K562 (cell line): ENCODE results near the gene TCF12. TPM values are rescaled to one million over a fixed set of nuclear protein-coding genes. Genes with fewer than 3 reads are reported as not detected.

Source experiments
- CBX8 ChIP-seq: fragments of 200-600 bp; sonication (generic); IDR thresholded peaks from 2 replicates; pipeline ENCODE4 v1.6.1; 2012; ENCODE audit warnings: borderline replicate concordance, mixed run types, low read depth, mild to moderate bottlenecking, moderate library complexity, mixed read lengths, low read length, control low read depth, inconsistent platforms; ENCODE audit not compliant: poor library complexity, severe bottlenecking; ENCODE audit errors: extremely low read depth
- HDAC6 ChIP-seq: IDR thresholded peaks from 2 replicates; pipeline ENCODE4 v1.6.1; 2012; ENCODE audit warnings: low read depth, mild to moderate bottlenecking, control low read depth, inconsistent platforms, low read length, moderate library complexity
- IRF2 ChIP-seq: sonication (generic); formaldehyde crosslinking; IDR thresholded peaks from 2 replicates; pipeline ENCODE4 v1.8.1; 2022; ENCODE audit warnings: mild to moderate bottlenecking, missing genetic modification reagents
- MTA2 ChIP-seq: fragments of 450-650 bp; IDR thresholded peaks from 2 replicates; pipeline ENCODE4 v1.6.1; 2016; ENCODE audit warnings: low read depth
- MXI1 ChIP-seq: IDR thresholded peaks from 2 replicates; pipeline ENCODE4 v1.6.1; 2011; ENCODE audit warnings: low read depth, mild to moderate bottlenecking, improper control_type of control experiment, low read length
- NFE2L1 ChIP-seq: fragments of 450-650 bp; IDR thresholded peaks from 2 replicates; pipeline ENCODE4 v1.6.1; 2016; ENCODE audit warnings: missing genetic modification characterization, low read depth, mild to moderate bottlenecking, missing compliant biosample characterization, moderate library complexity, borderline replicate concordance
- RB1 ChIP-seq: fragments of 450-650 bp; IDR thresholded peaks from 2 replicates; pipeline ENCODE4 v1.6.1; 2017; ENCODE audit warnings: low read depth, mild to moderate bottlenecking
- SIN3B ChIP-seq: fragments of 450-650 bp; IDR thresholded peaks from 2 replicates; pipeline ENCODE4 v1.6.1; 2017; ENCODE audit warnings: low read depth, mild to moderate bottlenecking, moderate library complexity
- U2AF1 ChIP-seq: fragments of 200-400 bp; formaldehyde crosslinking; optimal IDR thresholded peaks from 2 replicates; pipeline ENCODE3; 2017; ENCODE audit warnings: mild to moderate bottlenecking, low read depth, low read length, moderate library complexity
- ZNF778 ChIP-seq: fragments of 450-650 bp; formaldehyde crosslinking; IDR thresholded peaks from 2 replicates; pipeline ENCODE4 v1.4.0; 2020; ENCODE audit warnings: mild to moderate bottlenecking, moderate library complexity
- ZNF780A ChIP-seq: fragments of 250-450 bp; sonication (Bioruptor Pico); IDR thresholded peaks from 2 replicates; pipeline ENCODE4 v1.5.0; 2021; ENCODE audit warnings: mild to moderate bottlenecking
- polyA plus RNA-seq, 8 experiments: library from polyadenylated mRNA; depleted of rRNA in 4 of 8; stranded (reverse) in 5 of 8; unstranded in 3 of 8; fragments of >200 nt; fragmentation: Nextera tagmentation in 2 of 8; fragmentation: Illumina TruSeq in 1 of 8; extraction: Ambion mirVana in 2 of 8; extraction: Trizol in 1 of 8; gene quantifications; 2 replicates each; pipeline versions ENCODE4 v1.2.1 to v1.2.3, GENCODE V29; 2011 to 2014; ENCODE audit warnings: inconsistent platforms in 1 of 8, missing spikeins in 1 of 8
- total RNA-seq, 7 experiments: library from RNA; depleted of rRNA in 6 of 7; stranded (reverse); fragments of >200 nt in 6 of 7; fragmentation: Illumina TruSeq in 2 of 7; extraction: Trizol in 2 of 7; gene quantifications; 2 replicates each; pipeline versions ENCODE4 v1.2.1 to v1.2.3, GENCODE V29; 2011 to 2021; ENCODE audit warnings: low replicate concordance in 1 of 7
- TF ChIP-seq, protein P1 (sequence below), 2 experiments: fragments of 450-650 bp; formaldehyde crosslinking in 1 of 2; IDR thresholded peaks; 2 replicates each; pipeline versions ENCODE4 v1.4.0 to v1.6.1; 2014 to 2020; ENCODE audit warnings: mild to moderate bottlenecking in 2 of 2, borderline replicate concordance in 1 of 2, low read depth in 1 of 2
- TF ChIP-seq, protein P2 (sequence below): sonication (generic); formaldehyde crosslinking; IDR thresholded peaks from 2 replicates; pipeline ENCODE4 v1.8.1; 2023; ENCODE audit warnings: mild to moderate bottlenecking, missing genetic modification reagents
- TF ChIP-seq, protein P3 (sequence below): fragments of 450-650 bp; formaldehyde crosslinking; IDR thresholded peaks from 2 replicates; pipeline ENCODE4 v1.4.0; 2020; ENCODE audit warnings: mild to moderate bottlenecking, moderate library complexity

Gene TCF12
- total and polyA plus RNA-seq, 9 of the 15 experiments (the other 6 are each of a cell fraction or from before 2014, with no cell fraction given): 10.5 to 132 (median 52.9) TPM

DNA sequence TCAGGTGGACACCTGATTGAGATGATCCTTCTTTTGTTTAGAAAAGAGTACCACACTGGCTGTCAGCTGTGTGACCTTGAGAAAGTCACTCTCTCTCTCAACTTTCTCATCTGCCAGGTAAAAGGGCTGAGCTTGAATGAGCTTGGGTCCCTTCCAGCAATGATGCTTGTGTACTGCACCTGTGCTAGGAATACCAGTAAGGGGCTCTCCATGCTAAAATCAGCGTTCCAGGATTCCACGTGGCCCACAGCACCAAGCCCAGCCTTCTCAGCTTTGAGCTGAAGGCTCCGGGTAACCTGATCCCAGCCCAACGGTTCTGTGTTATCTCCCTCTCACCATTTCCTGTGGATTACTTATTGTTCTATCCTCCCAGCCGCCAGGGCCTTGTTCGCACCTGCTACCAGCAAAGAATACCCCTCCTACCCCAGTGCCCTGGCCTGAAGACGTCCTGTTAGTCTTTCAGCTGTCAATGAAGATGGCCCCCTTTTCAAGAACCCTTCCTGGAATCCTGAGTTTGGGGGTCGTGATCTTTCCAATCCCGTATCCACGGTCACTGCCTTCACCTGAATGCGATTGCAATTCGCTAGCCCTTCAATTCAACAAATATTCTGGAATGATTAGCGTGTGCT, 403.6 kb downstream of the TCF12 start (continued):
- no peak for TF ChIP-seq IRF2 (CRISPR knock-in tag)
- TF ChIP-seq MTA2: peak; percentile 65
- TF ChIP-seq ZNF780A (CRISPR knock-in tag): no peak
- TF ChIP-seq, protein P1, sequence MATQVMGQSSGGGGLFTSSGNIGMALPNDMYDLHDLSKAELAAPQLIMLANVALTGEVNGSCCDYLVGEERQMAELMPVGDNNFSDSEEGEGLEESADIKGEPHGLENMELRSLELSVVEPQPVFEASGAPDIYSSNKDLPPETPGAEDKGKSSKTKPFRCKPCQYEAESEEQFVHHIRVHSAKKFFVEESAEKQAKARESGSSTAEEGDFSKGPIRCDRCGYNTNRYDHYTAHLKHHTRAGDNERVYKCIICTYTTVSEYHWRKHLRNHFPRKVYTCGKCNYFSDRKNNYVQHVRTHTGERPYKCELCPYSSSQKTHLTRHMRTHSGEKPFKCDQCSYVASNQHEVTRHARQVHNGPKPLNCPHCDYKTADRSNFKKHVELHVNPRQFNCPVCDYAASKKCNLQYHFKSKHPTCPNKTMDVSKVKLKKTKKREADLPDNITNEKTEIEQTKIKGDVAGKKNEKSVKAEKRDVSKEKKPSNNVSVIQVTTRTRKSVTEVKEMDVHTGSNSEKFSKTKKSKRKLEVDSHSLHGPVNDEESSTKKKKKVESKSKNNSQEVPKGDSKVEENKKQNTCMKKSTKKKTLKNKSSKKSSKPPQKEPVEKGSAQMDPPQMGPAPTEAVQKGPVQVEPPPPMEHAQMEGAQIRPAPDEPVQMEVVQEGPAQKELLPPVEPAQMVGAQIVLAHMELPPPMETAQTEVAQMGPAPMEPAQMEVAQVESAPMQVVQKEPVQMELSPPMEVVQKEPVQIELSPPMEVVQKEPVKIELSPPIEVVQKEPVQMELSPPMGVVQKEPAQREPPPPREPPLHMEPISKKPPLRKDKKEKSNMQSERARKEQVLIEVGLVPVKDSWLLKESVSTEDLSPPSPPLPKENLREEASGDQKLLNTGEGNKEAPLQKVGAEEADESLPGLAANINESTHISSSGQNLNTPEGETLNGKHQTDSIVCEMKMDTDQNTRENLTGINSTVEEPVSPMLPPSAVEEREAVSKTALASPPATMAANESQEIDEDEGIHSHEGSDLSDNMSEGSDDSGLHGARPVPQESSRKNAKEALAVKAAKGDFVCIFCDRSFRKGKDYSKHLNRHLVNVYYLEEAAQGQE (IDR thresholded peaks at IDR 0.05; ENCODE audit: borderline replicate concordance): no peak
- TF ChIP-seq, protein P1 (CRISPR knock-in tag; IDR thresholded peaks at IDR 0.05; ENCODE audit: low read depth): peak; percentile 18; the same call in 1 of the 2 replicates
- no peak for TF ChIP-seq SIN3B
- TF ChIP-seq U2AF1: no peak
- TF ChIP-seq, protein P2, sequence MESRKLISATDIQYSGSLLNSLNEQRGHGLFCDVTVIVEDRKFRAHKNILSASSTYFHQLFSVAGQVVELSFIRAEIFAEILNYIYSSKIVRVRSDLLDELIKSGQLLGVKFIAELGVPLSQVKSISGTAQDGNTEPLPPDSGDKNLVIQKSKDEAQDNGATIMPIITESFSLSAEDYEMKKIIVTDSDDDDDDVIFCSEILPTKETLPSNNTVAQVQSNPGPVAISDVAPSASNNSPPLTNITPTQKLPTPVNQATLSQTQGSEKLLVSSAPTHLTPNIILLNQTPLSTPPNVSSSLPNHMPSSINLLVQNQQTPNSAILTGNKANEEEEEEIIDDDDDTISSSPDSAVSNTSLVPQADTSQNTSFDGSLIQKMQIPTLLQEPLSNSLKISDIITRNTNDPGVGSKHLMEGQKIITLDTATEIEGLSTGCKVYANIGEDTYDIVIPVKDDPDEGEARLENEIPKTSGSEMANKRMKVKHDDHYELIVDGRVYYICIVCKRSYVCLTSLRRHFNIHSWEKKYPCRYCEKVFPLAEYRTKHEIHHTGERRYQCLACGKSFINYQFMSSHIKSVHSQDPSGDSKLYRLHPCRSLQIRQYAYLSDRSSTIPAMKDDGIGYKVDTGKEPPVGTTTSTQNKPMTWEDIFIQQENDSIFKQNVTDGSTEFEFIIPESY: no peak
- no peak for TF ChIP-seq CBX8
- no peak; the same call in 1 of the 2 replicates for TF ChIP-seq NFE2L1 (tag)
- peak; percentile 66; the same call in 1 of the 2 replicates for TF ChIP-seq MXI1
- TF ChIP-seq, protein P3, sequence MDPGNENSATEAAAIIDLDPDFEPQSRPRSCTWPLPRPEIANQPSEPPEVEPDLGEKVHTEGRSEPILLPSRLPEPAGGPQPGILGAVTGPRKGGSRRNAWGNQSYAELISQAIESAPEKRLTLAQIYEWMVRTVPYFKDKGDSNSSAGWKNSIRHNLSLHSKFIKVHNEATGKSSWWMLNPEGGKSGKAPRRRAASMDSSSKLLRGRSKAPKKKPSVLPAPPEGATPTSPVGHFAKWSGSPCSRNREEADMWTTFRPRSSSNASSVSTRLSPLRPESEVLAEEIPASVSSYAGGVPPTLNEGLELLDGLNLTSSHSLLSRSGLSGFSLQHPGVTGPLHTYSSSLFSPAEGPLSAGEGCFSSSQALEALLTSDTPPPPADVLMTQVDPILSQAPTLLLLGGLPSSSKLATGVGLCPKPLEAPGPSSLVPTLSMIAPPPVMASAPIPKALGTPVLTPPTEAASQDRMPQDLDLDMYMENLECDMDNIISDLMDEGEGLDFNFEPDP: no peak
- no peak for TF ChIP-seq RB1
- TF ChIP-seq HDAC6: no peak
- no peak for TF ChIP-seq ZNF778
